Left kidney (tissue), 2 donors: ENCODE results near the gene BEAN1. TPM values are rescaled to one million over a fixed set of nuclear protein-coding genes. Genes with fewer than 3 reads are reported as not detected.

ENCODE experiments used
- DNase-seq: peaks from one replicate; pipeline ENCODE4 v3.0.0-alpha.2; 2013
- polyA plus RNA-seq: library from polyadenylated mRNA; unstranded; fragments of 120-200 nt; gene quantifications from one replicate; pipeline ENCODE4 v1.2.1, GENCODE V29; 2013; ENCODE audit not compliant: insufficient read length

The BEAN1 gene
- polyA plus RNA-seq, 1 donor: 3.3 TPM

DNA sequence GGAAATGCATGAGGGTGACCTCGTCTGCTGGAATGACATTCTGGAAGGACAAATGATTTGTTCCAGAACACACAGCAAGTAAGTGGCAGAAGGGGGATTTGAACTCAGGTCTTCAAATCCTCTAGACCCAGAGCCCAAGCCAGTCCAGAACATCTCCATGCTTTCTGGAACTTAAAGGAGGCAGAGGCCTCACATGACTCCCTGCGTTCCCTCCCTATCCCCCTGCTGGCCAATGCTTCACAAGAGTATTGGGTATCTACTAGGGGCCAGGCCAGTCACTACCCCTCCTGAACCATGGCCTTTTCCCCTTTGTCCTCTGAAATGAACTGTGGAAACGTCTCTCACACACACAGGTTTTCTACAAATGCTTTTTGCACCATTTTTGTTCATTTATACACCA lies 7.6 kb upstream of the BEAN1 start:
- no peak for DNase-seq

GRCh38 chr16:66420396-66420795 lies 6.7 kb upstream of the BEAN1 start:
- no peak for DNase-seq

GRCh38 chr16:66421891-66422290 lies 5.2 kb upstream of the BEAN1 start:
- no peak for DNase-seq

DNA sequence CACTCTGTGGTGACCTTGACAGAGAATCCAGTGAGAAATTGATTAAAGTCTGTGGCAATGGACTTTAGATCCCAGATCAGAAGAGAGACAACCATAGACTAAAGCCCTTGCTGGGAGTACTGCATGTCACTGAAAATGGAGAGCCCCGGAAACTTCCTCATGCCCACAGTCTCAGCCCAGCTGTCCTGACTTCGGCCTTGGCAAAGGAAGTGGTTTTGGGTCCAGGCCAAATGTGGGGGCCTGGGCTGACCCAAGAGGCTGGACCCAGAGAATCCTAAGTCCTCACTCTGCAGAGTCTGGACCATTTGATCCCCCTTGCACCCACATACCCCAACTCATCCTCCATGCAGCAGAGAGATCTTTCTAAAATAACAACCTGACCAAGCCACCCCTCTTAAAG lies 4.7 kb upstream of the BEAN1 start:
- no peak for DNase-seq

DNA sequence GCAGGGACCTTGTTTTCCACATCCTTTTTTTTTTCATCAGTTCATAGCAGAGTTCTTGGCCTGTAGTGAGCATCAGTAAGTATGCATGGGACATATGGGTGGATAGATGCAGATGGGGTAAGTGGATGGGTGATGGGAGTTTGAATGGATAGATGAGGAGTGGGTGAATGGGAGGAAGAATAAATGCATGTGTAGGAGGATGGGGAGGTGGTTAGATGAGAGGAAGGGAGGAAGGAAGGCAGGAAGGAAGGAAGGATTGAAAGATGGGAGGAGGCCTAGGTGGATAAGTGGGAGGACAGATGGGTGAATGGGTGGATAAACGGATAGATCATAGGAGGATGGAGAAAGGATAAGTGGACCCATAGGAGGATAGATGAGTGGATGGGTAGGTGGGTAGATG lies 3.9 kb upstream of the BEAN1 start:
- no peak for DNase-seq

DNA sequence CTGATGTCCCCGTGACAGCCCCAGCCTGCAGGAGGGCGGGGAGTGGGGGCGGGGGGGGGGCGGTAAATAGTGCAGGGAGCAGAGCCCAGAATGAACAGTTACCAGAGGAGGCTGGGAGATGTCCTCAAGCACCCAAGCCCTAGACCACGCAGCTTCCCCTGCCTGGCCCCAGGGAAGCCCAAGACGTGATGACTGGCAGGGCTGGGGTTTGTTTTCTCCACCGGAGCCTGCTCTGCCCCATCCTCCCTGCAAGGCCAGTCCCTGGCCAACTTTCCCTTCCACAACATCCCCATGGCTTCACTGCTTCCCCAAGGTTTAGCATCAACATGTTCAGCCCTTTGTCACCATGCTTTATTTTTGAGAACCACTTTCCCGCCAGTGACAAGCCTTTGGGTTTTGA lies 1.4 kb upstream of the BEAN1 start:
- no peak for DNase-seq

DNA sequence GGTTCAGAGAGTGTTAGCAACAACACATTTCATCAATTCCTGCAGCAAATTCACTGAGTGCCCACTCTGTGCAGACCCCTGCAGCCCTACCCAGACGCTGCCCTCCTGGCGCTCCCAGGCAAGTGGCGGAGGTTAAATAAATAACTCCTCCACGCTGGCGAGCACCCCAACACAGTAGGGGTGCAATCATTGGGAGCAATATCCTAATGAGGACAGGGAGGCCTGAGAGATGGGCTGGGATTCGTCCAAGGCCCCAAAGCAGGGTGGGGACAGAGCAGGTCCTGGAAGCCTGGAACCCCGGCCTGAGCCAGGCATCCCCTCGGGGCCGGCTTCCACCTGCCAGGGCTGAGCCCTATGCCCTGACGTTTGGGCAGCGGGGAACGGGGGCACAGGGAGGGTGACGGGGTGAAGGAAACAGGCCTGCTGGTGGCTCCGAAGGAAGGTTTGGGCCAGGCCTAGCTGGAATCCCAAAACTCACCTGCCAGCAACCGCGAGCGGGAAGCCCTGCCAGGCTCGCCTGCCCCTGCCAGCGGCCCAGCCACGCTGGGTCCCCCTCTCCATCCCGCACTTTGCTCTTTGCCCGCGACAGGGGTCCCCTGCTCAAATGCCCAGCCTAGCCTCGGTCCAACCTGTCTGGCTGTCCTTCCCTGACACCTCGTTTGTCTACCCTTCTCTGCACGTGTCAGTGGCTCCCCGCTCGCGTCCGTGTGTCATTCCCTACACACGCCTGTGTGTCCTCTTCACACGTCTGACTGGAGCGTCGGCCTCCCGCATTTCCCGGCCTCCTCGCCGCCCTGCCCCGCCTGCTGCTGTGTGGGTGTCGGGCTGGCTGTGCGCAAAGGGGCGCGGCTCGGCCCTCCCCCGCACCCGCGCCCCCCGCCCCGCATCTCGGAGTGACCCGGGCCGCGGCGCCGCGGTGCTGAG lies 721 bp upstream of the BEAN1 start:
- no peak for DNase-seq

- no peak for DNase-seq
These were observed 981 bp downstream of the BEAN1 start for GRCh38 chr16:66427871-66428681.

DNA sequence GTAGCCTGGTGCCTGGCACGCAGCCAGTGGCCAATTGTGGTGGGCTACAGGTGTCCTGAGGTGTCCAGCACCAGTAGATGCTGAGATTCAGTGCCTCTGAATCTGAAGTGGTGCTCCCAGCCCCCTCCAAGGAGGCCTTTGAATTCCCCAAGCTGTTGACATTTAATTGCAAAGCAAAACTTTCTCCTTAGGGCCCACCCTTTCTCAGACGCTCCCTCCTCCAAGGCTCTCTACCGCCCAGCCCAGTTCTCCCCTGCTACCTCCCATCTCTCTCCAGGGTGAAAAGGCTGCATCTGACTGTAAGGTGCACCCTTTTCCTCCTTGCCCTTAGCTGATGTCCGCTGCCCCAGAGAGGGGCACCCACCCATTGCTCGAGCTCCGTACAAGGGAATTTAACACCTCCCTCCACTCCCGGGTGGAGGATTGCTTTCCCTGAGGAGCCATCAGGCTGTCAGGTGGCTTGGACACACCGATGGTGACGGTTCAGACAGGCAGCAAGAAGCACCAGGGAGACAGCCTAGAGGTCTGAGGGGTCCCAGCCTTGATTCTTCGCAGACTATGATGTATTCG lies 1.7 kb downstream of the BEAN1 start:
- no peak for DNase-seq

GRCh38 chr16:66429290-66429962 lies 2.3 kb downstream of the BEAN1 start:
- DNase-seq: no peak

DNA sequence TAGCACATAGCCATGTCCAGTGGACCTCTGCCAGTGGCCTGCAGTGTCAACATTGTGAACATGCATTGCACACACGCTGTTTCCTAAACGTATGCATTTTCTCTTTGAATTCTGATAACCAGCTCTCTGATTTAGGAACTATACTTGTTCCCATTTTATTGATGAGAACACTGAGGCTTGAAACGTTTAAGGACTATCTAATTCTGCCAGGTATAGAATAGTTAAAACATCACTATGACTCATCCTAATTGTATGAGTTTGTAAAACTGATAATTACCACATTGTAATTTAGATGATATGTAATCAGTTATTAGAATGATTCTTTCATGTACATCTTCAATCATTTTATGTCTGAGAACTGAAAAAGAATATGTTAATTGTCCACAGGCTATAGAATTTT lies 3.1 kb downstream of the BEAN1 start:
- DNase-seq: no peak

DNA sequence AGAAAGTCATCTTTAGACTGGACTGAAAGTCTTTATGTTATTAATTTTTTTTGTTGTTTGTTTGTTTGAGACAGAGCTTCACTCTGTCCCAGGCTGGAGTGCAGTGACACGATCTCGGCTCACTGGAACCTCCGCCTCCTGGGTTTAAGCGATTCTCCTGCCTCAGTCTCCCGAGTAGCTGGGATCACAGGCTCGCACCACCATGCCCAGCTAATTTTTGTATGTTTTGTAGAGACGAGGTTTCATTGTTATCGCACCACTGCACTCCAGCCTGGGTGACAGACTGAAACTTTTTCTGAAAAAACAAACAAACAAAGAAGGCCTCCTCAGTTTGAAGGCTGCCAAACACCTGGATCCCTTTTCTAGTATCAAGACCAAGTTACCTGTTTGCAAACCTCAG lies 4.7 kb downstream of the BEAN1 start:
- no peak for DNase-seq

DNA sequence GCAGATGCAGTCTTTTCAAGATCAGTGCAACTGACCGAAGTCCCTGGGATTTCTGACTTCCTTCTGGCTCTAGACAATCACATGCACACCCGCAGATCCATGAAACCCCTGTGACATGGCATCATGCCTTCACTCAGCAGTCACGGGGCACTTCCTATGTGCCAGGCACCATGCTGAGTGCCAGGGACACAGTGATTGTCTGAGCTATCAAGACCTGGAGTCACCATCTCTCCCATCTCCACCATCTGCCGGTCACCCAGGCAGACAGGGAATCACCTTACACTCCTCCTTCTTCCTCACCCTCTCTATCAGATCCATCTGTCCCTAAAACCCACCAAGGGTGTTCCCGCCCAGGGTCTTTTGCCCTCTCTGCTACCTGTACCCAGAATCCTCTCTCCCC lies 5.3 kb downstream of the BEAN1 start:
- no peak for DNase-seq

- DNase-seq: no peak
These were observed 7.7 kb downstream of the BEAN1 start for GRCh38 chr16:66434619-66435430.

- DNase-seq: no peak
These were observed 8.8 kb downstream of the BEAN1 start for GRCh38 chr16:66435896-66436295.

- no peak for DNase-seq
These were observed 10.4 kb downstream of the BEAN1 start for GRCh38 chr16:66437391-66437945.

GRCh38 chr16:66438536-66438935 lies 11.4 kb downstream of the BEAN1 start:
- no peak for DNase-seq

DNA sequence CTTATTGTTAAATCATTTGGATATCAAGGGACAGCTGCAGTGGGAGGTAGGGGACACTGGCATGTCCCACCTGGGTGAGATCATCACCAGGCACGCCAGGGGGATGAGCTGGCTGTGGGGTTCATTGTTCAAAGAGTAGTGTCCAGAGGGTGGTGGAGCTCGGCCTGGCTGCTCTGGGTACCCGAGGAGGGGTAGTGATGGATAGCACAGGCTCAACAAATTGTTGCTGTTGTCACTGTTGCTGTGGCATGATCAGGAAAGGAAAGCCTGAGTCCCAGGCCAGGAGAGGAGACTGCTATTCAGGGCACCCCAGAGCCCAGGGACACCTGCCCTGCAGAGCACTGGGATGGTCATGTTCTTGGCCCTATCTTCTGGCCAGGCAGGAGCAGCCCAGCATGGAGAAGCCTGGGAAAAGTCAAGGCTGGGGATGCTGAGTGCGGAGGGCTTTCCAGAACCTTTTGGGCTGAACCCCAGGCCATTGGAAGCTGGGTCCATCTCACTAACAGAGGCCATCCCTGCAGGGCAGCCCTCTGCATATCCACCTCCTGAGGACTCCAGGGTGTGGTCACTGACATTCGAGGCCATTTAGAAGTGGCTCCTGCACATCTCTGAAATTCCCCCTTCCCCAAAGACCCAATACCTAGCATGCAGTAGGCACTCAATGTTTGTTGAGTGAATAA lies 12.1 kb downstream of the BEAN1 start:
- no peak for DNase-seq

DNA sequence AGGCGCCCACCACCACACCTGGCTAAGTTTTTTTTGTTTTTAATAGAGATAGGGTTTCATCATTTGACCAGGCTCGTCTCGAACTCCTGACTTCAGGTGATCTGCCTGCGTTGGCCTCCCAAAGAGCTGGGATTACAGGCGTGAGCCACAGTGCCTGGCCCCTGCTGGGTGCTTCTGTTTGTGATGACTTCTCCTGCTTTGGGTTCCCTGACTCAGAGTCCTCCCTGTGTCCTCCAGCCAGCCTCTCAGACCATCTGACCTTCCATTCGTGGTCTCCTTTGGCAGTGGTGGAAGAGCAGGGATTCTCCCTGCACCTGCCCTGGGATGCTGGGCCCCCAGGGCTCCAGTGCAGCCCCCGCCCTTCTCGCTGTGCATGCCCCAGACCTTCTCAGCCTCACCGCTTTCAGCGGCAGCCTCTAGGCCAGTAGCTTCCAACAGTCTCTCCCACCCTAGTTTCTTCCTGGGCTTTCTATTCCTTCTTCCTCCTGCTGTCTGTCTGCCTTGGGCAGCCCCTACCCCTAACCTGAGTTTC lies 13.2 kb downstream of the BEAN1 start:
- no peak for DNase-seq

DNA sequence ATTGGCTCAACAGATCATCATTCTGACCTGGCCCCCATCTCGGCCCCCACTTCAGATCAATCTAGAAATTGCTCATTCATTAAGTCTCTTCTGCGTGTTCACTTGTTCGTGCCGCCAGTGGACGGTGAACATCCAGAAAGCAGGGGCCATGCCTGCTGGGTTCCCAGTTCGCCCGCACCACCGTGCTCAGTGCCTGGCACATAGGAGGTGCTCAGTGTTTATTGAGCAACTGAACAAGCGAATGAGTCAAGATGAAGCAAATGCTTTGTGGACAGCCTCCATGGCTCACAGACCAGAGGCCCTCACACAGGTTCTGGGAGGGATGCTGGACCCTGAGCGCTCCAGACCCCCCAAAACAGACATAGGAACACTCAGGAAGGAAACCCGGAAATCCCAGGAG lies 13.9 kb downstream of the BEAN1 start:
- DNase-seq: no peak
